Mesenchymal stem cell (in vitro differentiated cells and primary cell): Measurements from ENCODE around the gene SHISA2.

Source experiments
- DNase-seq: peaks from one replicate; pipeline ENCODE4 v3.0.0-alpha.2; 2013
- H2AFZ ChIP-seq: one replicate; pipeline ENCODE4 v1.6.1; 2013; ENCODE audit warnings: low read depth, mild to moderate bottlenecking, control low read depth, inconsistent platforms, low read length, moderate library complexity
- H2AK5ac ChIP-seq: 2 replicates; pipeline ENCODE4 v1.6.1; 2013; ENCODE audit warnings: low read length, moderate library complexity, mild to moderate bottlenecking, inconsistent platforms; ENCODE audit not compliant: severe bottlenecking
- H2BK120ac ChIP-seq: one replicate; pipeline ENCODE4 v1.6.1; 2013; ENCODE audit warnings: low read depth, mild to moderate bottlenecking, inconsistent platforms, low read length, moderate library complexity
- H2BK12ac ChIP-seq, 2 experiments: one replicate each; pipeline ENCODE4 v1.6.1; 2013; ENCODE audit warnings: inconsistent platforms in 2 of 2, low read length in 2 of 2, mild to moderate bottlenecking in 2 of 2, moderate library complexity in 2 of 2, control low read depth in 1 of 2
- H2BK15ac ChIP-seq: one replicate; pipeline ENCODE4 v1.6.1; 2013; ENCODE audit warnings: mild to moderate bottlenecking, low read depth, inconsistent platforms; ENCODE audit not compliant: poor library complexity, severe bottlenecking
- H2BK5ac ChIP-seq: 2 replicates; pipeline ENCODE4 v1.6.1; 2013; ENCODE audit warnings: low read depth, mild to moderate bottlenecking, low read length, control low read depth, inconsistent platforms; ENCODE audit not compliant: poor library complexity, severe bottlenecking
- H3K14ac ChIP-seq, 2 experiments: one replicate each; pipeline ENCODE4 v1.6.1; 2013; ENCODE audit warnings: inconsistent platforms in 2 of 2, low read length in 2 of 2, control low read depth in 1 of 2, mild to moderate bottlenecking in 1 of 2, moderate library complexity in 1 of 2
- H3K18ac ChIP-seq, 2 experiments: one replicate each; pipeline ENCODE4 v1.6.1; 2013; ENCODE audit warnings: inconsistent platforms in 2 of 2, low read length in 2 of 2, control low read depth in 1 of 2, low read depth in 1 of 2, mild to moderate bottlenecking in 1 of 2
- H3K23ac ChIP-seq, 2 experiments: one replicate each; pipeline ENCODE4 v1.6.1; 2013; ENCODE audit warnings: inconsistent platforms in 2 of 2, low read length in 2 of 2, mild to moderate bottlenecking in 2 of 2, moderate library complexity in 2 of 2, control low read depth in 1 of 2
- H3K27ac ChIP-seq: 2 replicates; pipeline ENCODE4 v1.5.1; 2013; ENCODE audit warnings: mild to moderate bottlenecking, moderate library complexity, low read length, control low read depth, inconsistent platforms; ENCODE audit not compliant: poor library complexity, severe bottlenecking
- H3K27me3 ChIP-seq, 2 experiments: 2 replicates each; pipeline versions ENCODE4 v1.6.1 to v1.7.0; 2013; ENCODE audit warnings: low read length in 2 of 2, mild to moderate bottlenecking in 2 of 2, moderate library complexity in 2 of 2, control low read depth in 1 of 2, inconsistent platforms in 1 of 2; ENCODE audit not compliant: control insufficient read depth in 1 of 2, insufficient read depth in 1 of 2
- H3K36me3 ChIP-seq, 2 experiments: 2 replicates each; pipeline versions ENCODE4 v1.6.1 to v1.7.0; 2013; ENCODE audit warnings: low read length in 2 of 2, control low read depth in 1 of 2, inconsistent platforms in 1 of 2, low read depth in 1 of 2, mild to moderate bottlenecking in 1 of 2; ENCODE audit not compliant: insufficient read depth in 2 of 2, control insufficient read depth in 1 of 2
- H3K4ac ChIP-seq, 2 experiments: one replicate each; pipeline ENCODE4 v1.6.1; 2013; ENCODE audit warnings: inconsistent platforms in 2 of 2, low read length in 2 of 2, mild to moderate bottlenecking in 2 of 2, moderate library complexity in 2 of 2, control low read depth in 1 of 2, low read depth in 1 of 2
- H3K4me1 ChIP-seq: 2 replicates; pipeline ENCODE4 v1.6.1; 2013; ENCODE audit warnings: low read depth, low read length, control low read depth; ENCODE audit not compliant: control insufficient read depth, insufficient read depth
- H3K4me2 ChIP-seq: 2 replicates; pipeline ENCODE4 v1.6.1; 2013; ENCODE audit warnings: low read length, mild to moderate bottlenecking, inconsistent platforms; ENCODE audit not compliant: poor library complexity, severe bottlenecking
- H3K4me3 ChIP-seq, 2 experiments: 2 replicates each; pipeline versions ENCODE4 v1.5.1 to v1.7.0; 2013; ENCODE audit warnings: low read length in 2 of 2, mild to moderate bottlenecking in 2 of 2, control low read depth in 1 of 2, low read depth in 1 of 2; ENCODE audit not compliant: insufficient read depth in 1 of 2
- H3K79me1 ChIP-seq: replicated peaks from 2 replicates; pipeline ENCODE4 v1.6.1; 2013; ENCODE audit warnings: mild to moderate bottlenecking, control low read depth, low read length, inconsistent platforms; ENCODE audit not compliant: poor library complexity, severe bottlenecking
- H3K9ac ChIP-seq: 2 replicates; pipeline ENCODE4 v1.7.0; 2013; ENCODE audit warnings: mild to moderate bottlenecking, low read length, moderate library complexity
- H3K9me3 ChIP-seq: 2 replicates; pipeline ENCODE4 v1.7.0; 2013; ENCODE audit warnings: mild to moderate bottlenecking, low read length; ENCODE audit not compliant: control insufficient read depth
- H4K8ac ChIP-seq: one replicate; pipeline ENCODE4 v1.6.1; 2013; ENCODE audit warnings: inconsistent platforms, mild to moderate bottlenecking, low read length, moderate library complexity
- H4K91ac ChIP-seq: one replicate; pipeline ENCODE4 v1.6.1; 2013; ENCODE audit warnings: mild to moderate bottlenecking, low read length, inconsistent platforms
- WGBS: methylation state at CpG from one replicate; pipeline ENCODE4 v1.1.7; 2013; ENCODE audit warnings: mixed read lengths; 5-methylcytosine and 5-hydroxymethylcytosine counted together

SHISA2 gene

DNA sequence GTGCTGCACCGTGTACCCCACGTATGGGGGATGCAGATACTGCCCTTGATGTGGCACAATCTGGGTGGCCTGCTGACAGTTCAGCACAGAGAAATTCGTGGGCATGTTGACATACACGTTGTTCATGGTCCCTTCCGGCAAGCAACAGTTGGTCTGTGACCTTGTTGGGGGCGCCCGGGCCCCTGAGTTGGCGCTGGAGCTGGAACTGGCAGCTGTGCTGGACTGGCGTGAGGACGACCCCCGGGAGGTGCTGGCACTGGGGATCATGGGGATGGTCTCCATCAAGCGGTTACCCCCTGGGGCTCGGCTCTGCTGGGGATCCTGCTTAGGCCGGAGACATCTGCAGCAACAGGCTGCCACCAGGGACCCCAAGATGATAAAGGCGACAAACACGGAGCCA lies 5.2 kb downstream of the SHISA2 start:
- no peak overlapping the region for H3K27ac ChIP-seq
- H3K4me3 ChIP-seq, result peak overlapping the region in 1 of 2 experiments; percentile 21
- no peak overlapping the region for H2BK5ac ChIP-seq
- no peak overlapping the region for H2AFZ ChIP-seq
- DNase-seq, result no peak
- no peak overlapping the region for H3K18ac ChIP-seq
- H2AK5ac ChIP-seq, result no peak overlapping the region
- H3K9ac ChIP-seq, result no peak overlapping the region
- H2BK15ac ChIP-seq, result no peak overlapping the region
- no peak overlapping the region for H2BK120ac ChIP-seq
- peak overlapping the region; percentile 44 for H3K4me2 ChIP-seq
- H3K23ac ChIP-seq, result no peak overlapping the region
- H3K79me1 ChIP-seq, result peaks cover 2% of the 10 kb centered on the region
- no peak overlapping the region for H2BK12ac ChIP-seq
- no peak overlapping the region for H4K8ac ChIP-seq
- H4K91ac ChIP-seq, result no peak overlapping the region
- H3K9me3 ChIP-seq, result no peaks in the 10 kb centered on the region
- peaks cover 0 to 28% of the 10 kb centered on the region in 2 experiments for H3K36me3 ChIP-seq
- H3K4me1 ChIP-seq, result peaks cover 19% of the 10 kb centered on the region
- peaks cover 0 to 71% of the 10 kb centered on the region in 2 experiments for H3K27me3 ChIP-seq
- H3K14ac ChIP-seq, result no peak overlapping the region
- WGBS, result 95% methylated on average over 16 of the region's 16 CpGs
- no peak overlapping the region for H3K4ac ChIP-seq

DNA sequence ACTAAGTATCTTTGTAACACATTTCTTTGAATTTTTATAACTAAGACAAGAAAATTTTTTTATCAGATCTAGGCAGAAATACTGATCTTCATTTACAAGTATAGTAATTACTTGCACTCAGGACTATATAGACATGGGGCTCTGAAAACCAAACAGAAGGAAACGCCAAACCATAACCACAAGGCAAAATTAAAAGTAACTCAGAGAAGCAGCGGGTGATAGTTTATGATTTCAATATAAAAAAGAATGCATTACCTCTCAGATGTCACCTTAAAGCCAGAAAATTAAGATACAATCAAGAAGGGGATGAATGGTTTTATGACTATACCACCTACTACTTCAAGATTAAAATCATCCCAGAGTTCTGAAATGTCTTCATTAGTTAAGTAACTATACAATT lies 6.7 kb downstream of the SHISA2 start:
- Histone ChIP-seq H3K18ac (no peak overlapping the region), H3K4me3 (no peak overlapping the region)

DNA sequence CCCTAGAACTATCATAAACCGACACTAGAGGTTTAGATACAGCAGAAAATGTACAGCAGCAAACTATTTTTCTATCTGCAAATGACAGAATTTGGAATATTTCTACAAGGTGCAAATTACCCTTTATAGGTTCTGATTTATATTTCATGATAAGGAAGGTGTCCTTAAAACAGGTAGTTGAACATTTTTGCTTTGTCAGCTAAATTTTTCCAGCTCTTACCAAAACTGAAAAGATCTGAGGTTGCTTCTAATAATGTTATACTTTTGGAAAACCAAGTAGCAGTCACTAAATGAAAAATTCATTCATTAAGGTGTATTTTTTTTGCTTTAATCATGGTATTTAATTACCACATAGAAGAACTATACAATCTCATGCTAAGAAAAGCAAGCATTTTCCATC lies 9.0 kb downstream of the SHISA2 start:
- no peak overlapping the region for H4K8ac ChIP-seq
- H3K4ac ChIP-seq, result no peak overlapping the region
- no peak overlapping the region for H4K91ac ChIP-seq
- no peak overlapping the region for H3K14ac ChIP-seq
- peaks cover 0 to 16% of the 10 kb centered on the region in 2 experiments for H3K36me3 ChIP-seq
- no peak overlapping the region for H3K18ac ChIP-seq
- no peak overlapping the region for H2BK12ac ChIP-seq
- no peak for DNase-seq
- no peak overlapping the region for H2AK5ac ChIP-seq
- no peak overlapping the region for H2BK120ac ChIP-seq
- H2AFZ ChIP-seq, result no peak overlapping the region
- peak overlapping the region; percentile 28 for H3K27ac ChIP-seq
- H2BK5ac ChIP-seq, result no peak overlapping the region
- H3K4me1 ChIP-seq, result peaks cover 16% of the 10 kb centered on the region
- no peak overlapping the region for H2BK15ac ChIP-seq
- H3K4me2 ChIP-seq, result no peak overlapping the region
- H3K27me3 ChIP-seq, result peaks cover 0 to 39% of the 10 kb centered on the region in 2 experiments
- H3K9ac ChIP-seq, result no peak overlapping the region
- H3K23ac ChIP-seq, result no peak overlapping the region
- no peaks in the 10 kb centered on the region for H3K9me3 ChIP-seq
- no CpG with 5 or more reads among the region's 1 CpG for WGBS
- H3K79me1 ChIP-seq, result peaks cover 4% of the 10 kb centered on the region
- H3K4me3 ChIP-seq, result no peak overlapping the region

More for the DNA sequence above, 6.7 kb downstream of the SHISA2 start:
- Histone ChIP-seq H4K8ac (no peak overlapping the region), H4K91ac (no peak overlapping the region), H3K79me1 (peaks cover 2% of the 10 kb centered on the region), H3K14ac (no peak overlapping the region), H2BK12ac (no peak overlapping the region), H3K4me2 (no peak overlapping the region), H3K9me3 (no peaks in the 10 kb centered on the region), H3K27me3 (peaks cover 0 to 62% of the 10 kb centered on the region in 2 experiments), H2BK5ac (no peak overlapping the region), H3K23ac (no peak overlapping the region), H3K27ac (no peak overlapping the region), H2AFZ (no peak overlapping the region), H2BK15ac (no peak overlapping the region), H3K9ac (no peak overlapping the region), H2BK120ac (no peak overlapping the region), H3K4ac (no peak overlapping the region), H3K36me3 (peaks cover 0 to 21% of the 10 kb centered on the region in 2 experiments), H3K4me1 (peaks cover 17% of the 10 kb centered on the region), H2AK5ac (no peak overlapping the region)
- DNase-seq, result no peak
- WGBS, result no CpG with 5 or more reads among the region's 2 CpGs

DNA sequence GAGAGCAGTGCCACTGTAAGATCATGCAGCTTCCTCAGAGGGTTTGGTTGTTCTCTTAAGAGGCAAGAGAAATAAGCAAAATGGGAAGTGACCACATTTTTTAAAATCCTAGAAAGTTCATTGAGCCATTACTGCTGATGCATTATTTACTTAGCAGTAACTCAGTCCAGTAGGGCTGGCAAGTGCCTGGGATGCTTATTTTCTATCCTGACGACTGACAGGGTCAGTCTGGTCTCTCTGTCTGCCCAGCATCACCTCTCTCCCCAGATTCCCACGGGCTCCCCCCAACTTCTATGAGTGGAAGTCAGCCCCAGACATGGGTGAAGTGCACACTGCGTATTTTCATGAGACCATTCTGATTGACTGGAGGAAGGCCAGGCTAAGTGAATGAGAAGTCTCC lies 10.4 kb downstream of the SHISA2 start:
- H2BK5ac ChIP-seq, result no peak overlapping the region
- no peak overlapping the region for H2BK15ac ChIP-seq
- H3K18ac ChIP-seq, result no peak overlapping the region
- H2BK12ac ChIP-seq, result no peak overlapping the region
- H3K4me2 ChIP-seq, result no peak overlapping the region
- no peak overlapping the region for H4K91ac ChIP-seq
- no peak overlapping the region for H2BK120ac ChIP-seq
- H3K23ac ChIP-seq, result no peak overlapping the region
- no peak overlapping the region for H3K14ac ChIP-seq
- peaks cover 9% of the 10 kb centered on the region for H3K4me1 ChIP-seq
- H3K27ac ChIP-seq, result peak overlapping the region; percentile 38
- H3K27me3 ChIP-seq, result peaks cover 0 to 28% of the 10 kb centered on the region in 2 experiments
- H3K4ac ChIP-seq, result no peak overlapping the region
- DNase-seq, result no peak
- no peak overlapping the region for H3K9ac ChIP-seq
- no peak overlapping the region for H3K4me3 ChIP-seq
- H2AFZ ChIP-seq, result no peak overlapping the region
- no peak overlapping the region for H4K8ac ChIP-seq
- no peaks in the 10 kb centered on the region for H3K9me3 ChIP-seq
- peaks cover 4% of the 10 kb centered on the region for H3K79me1 ChIP-seq
- H3K36me3 ChIP-seq, result peaks cover 0 to 11% of the 10 kb centered on the region in 2 experiments
- no peak overlapping the region for H2AK5ac ChIP-seq
- WGBS, result 43% methylated on average over 1 of the region's 3 CpGs
